Naive thymus-derived CD4-positive, alpha-beta T cell (primary cell): ENCODE measurements around the gene CCDC69. TPM values are rescaled to one million over a fixed set of nuclear protein-coding genes. Genes with fewer than 3 reads are reported as not detected.
"Not testable (repeated sequence)": the region's sequence is repeated elsewhere in the genome, so short reads cannot be mapped to it uniquely, and the experiment has no call there.

ENCODE experiments used
- ATAC-seq: fragments of 150-1000 bp; cut with Tn5 transposase; 2 replicates; pipeline ENCODE4 v1.10.0; 2021; ENCODE audit warnings: mild to moderate bottlenecking, moderate library complexity
- CTCF ChIA-PET: fragments of 350-600 bp; sonication (Branson Sonifier 250); formaldehyde crosslinking; loops from one replicate; lab custom pipeline; 2021; ENCODE audit warnings: antibody characterized with exemption; lab: Charles Lee
- POLR2A ChIA-PET: fragments of 350-600 bp; sonication (Branson Sonifier 250); formaldehyde crosslinking; loops from one replicate; lab custom pipeline; 2021; ENCODE audit warnings: antibody characterized with exemption, inconsistent platforms; lab: Charles Lee
- DNase-seq, 9 donors: peaks; one replicate each; pipeline versions ENCODE4 v3.0.0 to v3.0.0-alpha.2; 2020 to 2022; ENCODE audit warnings: mixed read lengths in 1 of 9
- H3K27ac ChIP-seq: one replicate; pipeline ENCODE4 v1.7.0; 2013; ENCODE audit warnings: mild to moderate bottlenecking, low read depth, low read length, moderate library complexity
- H3K27me3 ChIP-seq, 2 donors: one replicate each; pipeline ENCODE4 v1.7.0; 2013; ENCODE audit warnings: low read length in 2 of 2, mild to moderate bottlenecking in 2 of 2, moderate library complexity in 2 of 2; ENCODE audit not compliant: control insufficient read depth in 2 of 2, insufficient read depth in 2 of 2
- H3K36me3 ChIP-seq, 3 experiments: 1 replicate in 2 of 3; 2 replicates in 1 of 3; pipeline ENCODE4 v1.7.0; 2013; ENCODE audit warnings: low read length in 3 of 3, mild to moderate bottlenecking in 3 of 3, moderate library complexity in 1 of 3; ENCODE audit not compliant: insufficient read depth in 3 of 3, control insufficient read depth in 2 of 3
- H3K4me1 ChIP-seq, 2 donors: one replicate each; pipeline ENCODE4 v1.7.0; 2013; ENCODE audit warnings: low read length in 2 of 2, mild to moderate bottlenecking in 2 of 2, moderate library complexity in 1 of 2; ENCODE audit not compliant: control insufficient read depth in 2 of 2, insufficient read depth in 2 of 2
- H3K4me3 ChIP-seq: 2 replicates; pipeline ENCODE4 v1.7.0; 2013; ENCODE audit warnings: mild to moderate bottlenecking, low read length
- H3K9me3 ChIP-seq, 3 experiments: 1 replicate in 2 of 3; 2 replicates in 1 of 3; pipeline ENCODE4 v1.7.0; 2013; ENCODE audit warnings: low read length in 3 of 3; ENCODE audit not compliant: control insufficient read depth in 2 of 3
- H3K27ac Mint-ChIP-seq, 9 donors: one replicate each; pipeline ENCODE4 v1.8.0; 2020 to 2022; ENCODE audit warnings: mixed read lengths in 9 of 9, mild to moderate bottlenecking in 8 of 9, moderate library complexity in 5 of 9, inconsistent platforms in 2 of 9
- H3K27me3 Mint-ChIP-seq, 5 donors: one replicate each; pipeline ENCODE4 v1.8.0; 2021 to 2022; ENCODE audit warnings: mixed read lengths in 5 of 5, mild to moderate bottlenecking in 1 of 5
- H3K36me3 Mint-ChIP-seq, 5 donors: one replicate each; pipeline ENCODE4 v1.8.0; 2020 to 2022; ENCODE audit warnings: mixed read lengths in 5 of 5, mild to moderate bottlenecking in 3 of 5, inconsistent platforms in 1 of 5
- H3K4me1 Mint-ChIP-seq, 7 donors: one replicate each; pipeline ENCODE4 v1.8.0; 2020 to 2022; ENCODE audit warnings: mixed read lengths in 7 of 7, mild to moderate bottlenecking in 3 of 7, inconsistent platforms in 1 of 7
- H3K4me3 Mint-ChIP-seq, 10 donors: one replicate each; pipeline ENCODE4 v1.8.0; 2020 to 2022; ENCODE audit warnings: mild to moderate bottlenecking in 10 of 10, mixed read lengths in 10 of 10, moderate library complexity in 6 of 10, inconsistent platforms in 2 of 10
- H3K9me3 Mint-ChIP-seq, 11 donors: one replicate each; pipeline ENCODE4 v1.8.0; 2020 to 2022; ENCODE audit warnings: mixed read lengths in 11 of 11, mild to moderate bottlenecking in 4 of 11, inconsistent platforms in 1 of 11, moderate library complexity in 1 of 11
- intact Hi-C, 2 donors: fragments of 100-400 bp; cut with micrococcal nuclease; formaldehyde crosslinking; loops; one replicate each; pipeline ENCODE4 v1.15.1; 2023
- polyA plus RNA-seq, 2 donors: library from polyadenylated mRNA; unstranded; fragments of 300-500 nt; fragmentation: Illumina TruSeq; gene quantifications; one replicate each; pipeline ENCODE4 v1.2.3, GENCODE V29; 2021
- total RNA-seq, 6 experiments: library from RNA in 5 of 6; stranded (reverse) in 5 of 6; gene quantifications; 1 replicate in 5 of 6; 2 replicates in 1 of 6; pipeline ENCODE4 v1.2.3 and lab custom pipeline; 2021 to 2026

Gene CCDC69
- total and polyA plus RNA-seq, 7 experiments from 2014 or later = 63.6 to 112 (median 94.1) TPM

DNA sequence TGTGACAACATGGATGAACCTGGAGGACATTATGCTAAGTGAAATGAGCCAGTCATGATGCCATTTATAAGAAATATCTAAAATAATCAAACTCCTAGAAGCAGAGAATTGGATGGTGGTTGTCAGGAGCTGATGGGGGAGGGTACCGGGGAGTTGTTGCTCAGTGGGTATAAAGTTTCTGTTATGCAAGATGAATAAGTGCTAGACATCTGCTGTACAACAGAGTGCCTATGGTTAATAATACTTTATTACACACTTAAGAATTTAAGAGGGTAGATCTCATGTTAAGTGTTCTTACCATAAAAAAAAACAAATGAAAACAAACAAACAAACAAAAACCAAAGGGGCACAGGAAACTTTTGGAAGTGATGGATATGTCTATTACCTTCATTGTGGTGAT is 13.0 kb upstream of the CCDC69 start:
- Mint-ChIP-seq H3K27me3 (no peaks in the 10 kb centered on the region), H3K36me3 (peaks cover 0 to 2% (median 0%) of the 10 kb centered on the region in 5 donors), H3K27ac (no peak overlapping the region), H3K9me3 (no peaks in the 10 kb centered on the region), H3K4me1 (peaks cover 14 to 39% (median 34%) of the 10 kb centered on the region in 7 donors), H3K4me3 (no peak overlapping the region)
- H3K27me3 ChIP-seq = no peaks in the 10 kb centered on the region
- no peaks in the 10 kb centered on the region for H3K36me3 ChIP-seq
- intact Hi-C loops = loop anchor here in 1 of 2 donors (5.0 kb wide), 1 partner anchor 65 kb away; no protein-coding TSS in a partner anchor
- H3K4me1 ChIP-seq = peaks cover 0 to 23% of the 10 kb centered on the region in 2 donors
- no peak overlapping the region for H3K4me3 ChIP-seq
- POLR2A ChIA-PET = interaction anchor here (0.6 to 2.8 kb wide), 4 partner anchors 8 to 28 kb away, joined by 3 to 11 read pairs (median 6); partner anchors contain the start of gene CCDC69
- CTCF ChIA-PET = interaction anchor here (0.7 kb wide), 2 partner anchors 44 to 235 kb away, joined by 3 read pairs; no protein-coding TSS in a partner anchor
- no peak overlapping the region for H3K27ac ChIP-seq
- H3K9me3 ChIP-seq = no peaks in the 10 kb centered on the region
- no peak for ATAC-seq
- DNase-seq = no peak

- H3K36me3 ChIP-seq, H3K9me3 Mint-ChIP-seq, H3K36me3 Mint-ChIP-seq, H3K27me3 ChIP-seq, ATAC-seq, DNase-seq, H3K9me3 ChIP-seq, H3K27me3 Mint-ChIP-seq: not testable (repeated sequence)
- ChIA-PET CTCF (interaction anchor here (0.6 to 2.5 kb wide), 7 partner anchors 9 to 183 kb away, joined by 3 to 8 read pairs (median 6); partner anchors contain the start of gene CCDC69), POLR2A (interaction anchor here (0.6 to 2.3 kb wide), 9 partner anchors 10 to 109 kb away, joined by 3 to 27 read pairs (median 8); partner anchors contain the start of genes CCDC69 and GM2A)
- H3K4me3 Mint-ChIP-seq = peak overlapping the region in 7 of 10 donors; percentile 13 to 80 (median 72)
- intact Hi-C loops = loop anchor here (2.0 to 5.0 kb wide), 2 partner anchors 20 to 63 kb away; no protein-coding TSS in a partner anchor
- Histone ChIP-seq H3K4me1 (peaks cover 0 to 23% of the 10 kb centered on the region in 2 donors), H3K27ac (peak overlapping the region; percentile 10), H3K4me3 (peak overlapping the region; percentile 2)
- peaks cover 14 to 38% (median 23%) of the 10 kb centered on the region in 7 donors for H3K4me1 Mint-ChIP-seq
- H3K27ac Mint-ChIP-seq = peak overlapping the region in 6 of 9 donors; percentile 45 to 95 (median 78)
Observed at GRCh38 chr5:151235239-151235571, 11.3 kb upstream of the CCDC69 start.

DNA sequence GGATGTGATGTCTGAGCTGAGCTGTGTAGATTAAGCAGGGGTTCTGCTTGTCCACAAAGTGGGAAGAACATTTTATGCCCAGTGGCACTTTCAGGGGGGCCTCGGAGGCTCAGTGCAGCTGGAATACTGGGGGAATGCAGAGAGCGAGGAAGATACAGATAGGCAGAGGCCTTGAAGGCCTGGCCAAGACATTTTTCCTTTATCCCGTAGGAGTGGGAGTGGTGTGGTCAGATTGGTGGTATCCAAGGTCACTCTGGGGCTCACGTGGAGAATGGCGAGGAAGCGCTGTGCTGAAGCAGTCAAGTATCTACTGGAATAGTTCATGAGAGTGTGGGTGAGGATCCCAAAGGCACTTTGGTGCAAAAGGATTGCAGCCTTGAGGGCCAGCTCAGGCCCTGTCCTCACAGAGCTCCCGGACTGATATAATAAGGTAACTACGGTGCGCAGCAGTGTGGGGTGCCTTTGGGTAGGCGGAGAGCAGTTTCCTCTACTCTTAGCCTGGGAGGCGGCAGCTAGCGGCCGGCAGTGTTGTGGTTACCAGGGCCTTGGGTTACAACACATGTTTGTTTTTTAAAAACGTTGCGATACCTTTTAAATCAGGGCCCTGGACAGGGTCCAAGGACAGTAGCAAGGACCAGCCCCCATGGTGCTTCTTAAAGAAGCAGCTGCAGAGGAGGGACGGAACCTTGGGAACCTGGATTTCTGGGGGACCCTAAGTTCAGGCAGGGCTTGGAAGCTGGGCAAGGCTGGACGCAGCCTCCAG is 10.8 kb upstream of the CCDC69 start:
- Mint-ChIP-seq H3K9me3 (no peaks in the 10 kb centered on the region), H3K27ac (peak overlapping the region; percentile 25 to 95 (median 74)), H3K36me3 (peaks cover 0 to 5% (median 0%) of the 10 kb centered on the region in 5 donors), H3K4me1 (peaks cover 14 to 37% (median 23%) of the 10 kb centered on the region in 7 donors), H3K4me3 (peak overlapping the region; percentile 62 to 80 (median 75)), H3K27me3 (no peaks in the 10 kb centered on the region)
- ChIA-PET CTCF (interaction anchor here (0.5 to 2.5 kb wide), 8 partner anchors 9 to 109 kb away, joined by 3 to 8 read pairs (median 5); partner anchors contain the start of gene CCDC69), POLR2A (interaction anchor here (0.9 to 2.3 kb wide), 9 partner anchors 9 to 109 kb away, joined by 3 to 27 read pairs (median 8); partner anchors contain the start of genes CCDC69 and GM2A)
- Histone ChIP-seq H3K4me3 (peak overlapping the region; percentile 2), H3K36me3 (no peaks in the 10 kb centered on the region), H3K27ac (peak overlapping the region; percentile 10), H3K27me3 (no peaks in the 10 kb centered on the region), H3K9me3 (no peaks in the 10 kb centered on the region), H3K4me1 (peaks cover 0 to 23% of the 10 kb centered on the region in 2 donors)
- DNase-seq (peak in 1 of 9 donors; percentile 34), ATAC-seq (peak; percentile 83)
- intact Hi-C loops = loop anchor here (1.0 to 5.0 kb wide), 4 partner anchors 10 to 62 kb away; partner anchors contain the start of gene CCDC69 (in 1 of the 2)

- DNase-seq (no peak), ATAC-seq (no peak)
- CTCF ChIA-PET = interaction anchor here (0.6 to 2.5 kb wide), 3 partner anchors 9 to 108 kb away, joined by 4 to 8 read pairs (median 8); no protein-coding TSS in a partner anchor
- Mint-ChIP-seq H3K27me3 (no peaks in the 10 kb centered on the region), H3K4me3 (peak overlapping the region in 8 of 10 donors; percentile 16 to 80 (median 75)), H3K27ac (peak overlapping the region in 5 of 9 donors; percentile 46 to 95 (median 83)), H3K4me1 (peaks cover 16 to 32% (median 23%) of the 10 kb centered on the region in 7 donors), H3K36me3 (peaks cover 0 to 10% (median 0%) of the 10 kb centered on the region in 5 donors), H3K9me3 (peaks cover 0 to 1% (median 0%) of the 10 kb centered on the region in 11 donors)
- H3K36me3 ChIP-seq = no peaks in the 10 kb centered on the region
- no peaks in the 10 kb centered on the region for H3K9me3 ChIP-seq
- intact Hi-C loops = loop anchor here (1.0 to 5.0 kb wide), 4 partner anchors 8 to 36 kb away; partner anchors contain the start of gene CCDC69 (in 1 of the 2)
- no peak overlapping the region for H3K4me3 ChIP-seq
- no peaks in the 10 kb centered on the region for H3K27me3 ChIP-seq
- H3K4me1 ChIP-seq = peaks cover 0 to 18% of the 10 kb centered on the region in 2 donors
- no peak overlapping the region for H3K27ac ChIP-seq
- POLR2A ChIA-PET = interaction anchor here (1.3 to 2.3 kb wide), 3 partner anchors 8 to 42 kb away, joined by 4 to 27 read pairs (median 9); partner anchors contain the start of gene CCDC69
Observed at GRCh38 chr5:151233616-151234085, 9.8 kb upstream of the CCDC69 start.

DNA sequence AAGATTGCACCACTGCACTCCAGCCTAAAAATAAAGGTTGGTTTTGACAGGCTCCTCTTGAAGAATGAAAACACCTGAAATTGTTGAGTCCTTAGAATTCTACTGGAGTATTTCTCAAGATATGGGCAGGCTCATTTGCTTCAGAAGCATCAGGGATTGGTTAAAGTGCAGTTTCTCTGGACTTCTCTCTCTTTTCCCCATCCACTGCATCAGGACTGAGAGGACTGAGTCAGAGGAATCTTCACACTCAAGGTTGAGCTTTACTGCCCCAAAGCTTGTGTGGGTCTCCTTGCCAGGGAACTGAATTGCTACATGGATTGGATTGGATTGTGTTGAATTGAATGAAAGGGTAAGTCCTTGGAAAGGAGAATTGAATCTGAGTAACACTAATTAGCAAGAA is 7.5 kb upstream of the CCDC69 start:
- Histone ChIP-seq H3K27me3 (no peaks in the 10 kb centered on the region), H3K9me3 (no peaks in the 10 kb centered on the region), H3K27ac (no peak overlapping the region), H3K4me3 (no peak overlapping the region), H3K4me1 (peaks cover 0 to 18% of the 10 kb centered on the region in 2 donors), H3K36me3 (no peaks in the 10 kb centered on the region)
- CTCF ChIA-PET = interaction anchor here (0.5 to 1.4 kb wide), 3 partner anchors 9 to 60 kb away, joined by 3 to 4 read pairs (median 3); no protein-coding TSS in a partner anchor
- no peak for ATAC-seq
- no peak overlapping the region for H3K4me3 Mint-ChIP-seq
- no peaks in the 10 kb centered on the region for H3K27me3 Mint-ChIP-seq
- intact Hi-C loops = loop anchor here in 1 of 2 donors (5.0 kb wide), 1 partner anchor 34 kb away; no protein-coding TSS in a partner anchor
- peaks cover 0 to 1% (median 0%) of the 10 kb centered on the region in 11 donors for H3K9me3 Mint-ChIP-seq
- H3K36me3 Mint-ChIP-seq = peaks cover 0 to 18% (median 0%) of the 10 kb centered on the region in 5 donors
- peaks cover 15 to 34% (median 23%) of the 10 kb centered on the region in 7 donors for H3K4me1 Mint-ChIP-seq
- POLR2A ChIA-PET = interaction anchor here (0.8 to 1.4 kb wide), 3 partner anchors 10 to 20 kb away, joined by 3 to 5 read pairs (median 4); no protein-coding TSS in a partner anchor
- no peak overlapping the region for H3K27ac Mint-ChIP-seq
- no peak for DNase-seq
